Smooth muscle cell (in vitro differentiated cells): Measurements from ENCODE around the gene IPCEF1. TPM values are rescaled to one million over a fixed set of nuclear protein-coding genes. Genes with fewer than 3 reads are reported as not detected.

Experiments
- DNase-seq: peaks from one replicate; lab custom pipeline; 2025; ENCODE audit not compliant: unreplicated experiment; lab: John Stamatoyannopoulos, UW
- H2AFZ ChIP-seq: fragments of 200-600 bp; sonication (generic); 2 replicates; pipeline ENCODE4 v1.6.0; 2016; ENCODE audit warnings: antibody characterized with exemption, low read depth, mild to moderate bottlenecking
- H3F3A ChIP-seq: fragments of 200-600 bp; sonication (generic); 2 replicates; pipeline ENCODE4 v1.6.0; 2017; ENCODE audit warnings: antibody characterized with exemption, low read depth
- H3K27ac ChIP-seq: fragments of 200-600 bp; sonication (generic); 2 replicates; pipeline ENCODE4 v1.5.1; 2016; ENCODE audit warnings: low read depth, mild to moderate bottlenecking
- H3K27me3 ChIP-seq: fragments of 200-600 bp; sonication (generic); 2 replicates; pipeline ENCODE4 v1.6.1; 2016; ENCODE audit warnings: low read depth, mild to moderate bottlenecking
- H3K36me3 ChIP-seq: fragments of 200-600 bp; sonication (generic); 2 replicates; pipeline ENCODE4 v1.5.1; 2016; ENCODE audit warnings: low read depth
- H3K4me1 ChIP-seq: fragments of 200-600 bp; sonication (generic); 2 replicates; pipeline ENCODE4 v1.5.1; 2016; ENCODE audit warnings: low read depth
- H3K4me2 ChIP-seq: fragments of 200-600 bp; sonication (generic); 2 replicates; pipeline ENCODE4 v1.6.0; 2016; ENCODE audit warnings: mild to moderate bottlenecking
- H3K4me3 ChIP-seq: fragments of 200-600 bp; sonication (generic); 2 replicates; pipeline ENCODE4 v1.5.1; 2016; ENCODE audit warnings: mild to moderate bottlenecking
- H3K79me2 ChIP-seq: fragments of 200-600 bp; sonication (generic); 2 replicates; pipeline ENCODE4 v1.6.0; 2016; ENCODE audit warnings: low read depth, mild to moderate bottlenecking
- H3K9ac ChIP-seq: fragments of 200-600 bp; sonication (generic); 2 replicates; pipeline ENCODE4 v1.6.0; 2016; ENCODE audit warnings: low read depth
- H3K9me3 ChIP-seq: fragments of 200-600 bp; sonication (generic); replicated peaks from 2 replicates; pipeline ENCODE4 v1.5.1; 2016; ENCODE audit warnings: low read depth
- H4K20me1 ChIP-seq: fragments of 200-600 bp; sonication (generic); 2 replicates; pipeline ENCODE4 v1.6.0; 2016; ENCODE audit warnings: low read depth
- WGBS: methylation state at CpG from one replicate; pipeline ENCODE4 v1.1.7; 2016; ENCODE audit warnings: low lambda C conversion rate; 5-methylcytosine and 5-hydroxymethylcytosine counted together
- polyA plus RNA-seq: library from polyadenylated mRNA; unstranded; fragments of >200 nt; fragmentation: Nextera tagmentation; extraction: Ambion mirVana; gene quantifications from 2 replicates; pipeline ENCODE4 v1.2.1, GENCODE V29; 2016
- total RNA-seq: library from RNA; depleted of rRNA; stranded (reverse); fragments of >200 nt; gene quantifications from 2 replicates; pipeline ENCODE4 v1.2.3, GENCODE V29; 2014
- TF ChIP-seq, protein P1 (sequence below): fragments of 200-600 bp; sonication (generic); IDR thresholded peaks from 2 replicates; pipeline ENCODE4 v1.5.1; 2017; ENCODE audit warnings: borderline replicate concordance, mild to moderate bottlenecking, antibody characterized with exemption; ENCODE audit not compliant: insufficient read depth, poor library complexity, severe bottlenecking

Gene IPCEF1
- total and polyA plus RNA-seq, 2 experiments from 2014 or later: 0.04 TPM; not detected in 1

DNA sequence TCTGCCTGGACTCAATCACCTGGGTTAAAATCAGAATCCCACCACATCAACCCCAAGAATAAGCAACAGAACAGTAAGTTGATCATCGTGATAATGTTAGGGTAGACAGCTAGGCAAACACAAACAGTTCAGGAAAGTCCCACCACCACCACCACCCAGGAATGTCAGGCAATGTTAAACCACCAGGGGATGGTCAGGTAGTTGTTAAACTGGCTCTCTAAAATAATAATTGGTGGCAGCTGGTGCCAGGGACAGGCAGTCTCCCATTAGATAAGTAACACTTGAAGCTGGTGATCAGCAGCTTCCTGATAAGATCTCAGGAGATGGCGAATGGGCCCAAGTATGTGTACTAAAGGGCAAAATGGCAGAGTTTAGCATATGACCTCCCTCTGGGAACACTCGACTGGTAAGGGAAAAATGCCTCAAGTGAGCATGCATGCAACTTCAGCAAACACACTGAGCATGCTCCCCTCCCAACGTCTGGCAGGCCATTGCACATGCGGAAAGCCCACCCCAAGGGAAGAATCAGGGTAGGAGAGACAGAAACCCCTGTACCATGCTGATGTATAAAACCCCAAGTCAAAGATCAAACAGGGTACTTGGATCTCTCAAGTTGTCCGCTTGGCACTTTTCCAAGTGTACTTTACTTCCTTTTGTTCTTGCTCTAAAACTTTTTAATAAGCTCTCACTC lies 66.6 kb downstream of the IPCEF1 start:
- WGBS: 83% methylated on average over 6 of the region's 6 CpGs
- no peak overlapping the region for H3K27ac ChIP-seq

DNA sequence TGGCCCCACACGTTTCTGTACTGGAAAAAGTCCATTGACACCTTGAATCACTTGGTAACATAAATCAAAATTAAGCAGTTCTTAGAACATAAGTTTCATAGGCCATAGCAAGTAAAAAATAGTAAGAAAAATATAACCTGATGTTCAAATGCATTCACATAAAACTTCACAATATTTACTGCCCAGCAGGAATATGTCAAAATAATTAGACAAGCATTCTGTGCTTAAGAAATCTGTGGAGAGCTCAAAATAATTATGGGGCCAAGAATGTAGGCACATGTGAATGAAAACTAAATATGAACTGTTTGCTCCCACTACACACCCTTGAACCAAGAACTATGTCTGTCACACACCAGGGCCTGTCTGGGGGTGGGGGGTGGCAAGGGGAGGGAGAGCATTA lies 70.8 kb downstream of the IPCEF1 start:
- no peak for DNase-seq
- TF ChIP-seq, protein P1, sequence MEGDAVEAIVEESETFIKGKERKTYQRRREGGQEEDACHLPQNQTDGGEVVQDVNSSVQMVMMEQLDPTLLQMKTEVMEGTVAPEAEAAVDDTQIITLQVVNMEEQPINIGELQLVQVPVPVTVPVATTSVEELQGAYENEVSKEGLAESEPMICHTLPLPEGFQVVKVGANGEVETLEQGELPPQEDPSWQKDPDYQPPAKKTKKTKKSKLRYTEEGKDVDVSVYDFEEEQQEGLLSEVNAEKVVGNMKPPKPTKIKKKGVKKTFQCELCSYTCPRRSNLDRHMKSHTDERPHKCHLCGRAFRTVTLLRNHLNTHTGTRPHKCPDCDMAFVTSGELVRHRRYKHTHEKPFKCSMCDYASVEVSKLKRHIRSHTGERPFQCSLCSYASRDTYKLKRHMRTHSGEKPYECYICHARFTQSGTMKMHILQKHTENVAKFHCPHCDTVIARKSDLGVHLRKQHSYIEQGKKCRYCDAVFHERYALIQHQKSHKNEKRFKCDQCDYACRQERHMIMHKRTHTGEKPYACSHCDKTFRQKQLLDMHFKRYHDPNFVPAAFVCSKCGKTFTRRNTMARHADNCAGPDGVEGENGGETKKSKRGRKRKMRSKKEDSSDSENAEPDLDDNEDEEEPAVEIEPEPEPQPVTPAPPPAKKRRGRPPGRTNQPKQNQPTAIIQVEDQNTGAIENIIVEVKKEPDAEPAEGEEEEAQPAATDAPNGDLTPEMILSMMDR: no peak
- Histone ChIP-seq H4K20me1 (no peaks in the 10 kb centered on the region), H3K9me3 (no peaks in the 10 kb centered on the region), H3K27me3 (no peaks in the 10 kb centered on the region), H3K79me2 (no peaks in the 10 kb centered on the region), H3K4me1 (no peaks in the 10 kb centered on the region), H3K4me2 (no peak overlapping the region), H3K27ac (no peak overlapping the region), H3K9ac (no peak overlapping the region), H2AFZ (no peak overlapping the region), H3F3A (no peaks in the 10 kb centered on the region), H3K4me3 (no peak overlapping the region), H3K36me3 (no peaks in the 10 kb centered on the region)
- WGBS: 88% methylated on average over 1 of the region's 1 CpG

More for the DNA sequence above, 66.6 kb downstream of the IPCEF1 start:
- Histone ChIP-seq H3K4me2 (no peak overlapping the region), H3K4me3 (no peak overlapping the region), H3K4me1 (no peaks in the 10 kb centered on the region), H3K79me2 (no peaks in the 10 kb centered on the region), H3K36me3 (no peaks in the 10 kb centered on the region), H2AFZ (no peak overlapping the region), H3F3A (no peaks in the 10 kb centered on the region), H3K9me3 (no peaks in the 10 kb centered on the region), H3K9ac (no peak overlapping the region), H4K20me1 (no peaks in the 10 kb centered on the region), H3K27me3 (no peaks in the 10 kb centered on the region)
- TF ChIP-seq, protein P1: no peak
- no peak for DNase-seq

DNA sequence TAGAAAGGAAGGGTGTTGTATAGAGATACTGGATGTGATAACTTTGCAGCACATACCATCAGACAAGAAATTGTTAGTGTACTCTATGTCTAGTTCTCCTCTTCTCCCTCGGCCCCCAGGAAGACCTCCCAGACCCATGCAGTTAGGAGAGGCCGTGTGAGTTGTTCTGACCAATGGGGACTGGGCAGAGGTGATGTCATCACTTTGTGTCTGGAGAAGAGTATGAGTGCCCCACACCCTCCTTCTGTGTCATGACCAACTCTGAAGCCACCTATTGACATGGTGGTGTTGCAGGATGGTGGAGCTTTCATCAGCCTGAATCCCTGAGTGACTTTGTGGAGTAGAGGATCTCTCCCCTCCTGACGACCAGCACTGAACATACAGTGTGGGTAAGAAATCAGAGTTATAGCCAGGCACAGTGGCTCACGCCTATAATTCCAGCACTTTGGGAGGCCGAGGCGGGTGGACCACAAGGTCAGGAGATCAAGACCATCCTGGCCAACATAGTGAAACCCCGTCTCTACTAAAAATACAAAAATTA lies 72.2 kb downstream of the IPCEF1 start:
- H3K9me3 ChIP-seq: no peaks in the 10 kb centered on the region
- H3K27ac ChIP-seq: no peak overlapping the region
- no peaks in the 10 kb centered on the region for H3K4me1 ChIP-seq
- DNase-seq: no peak
- H4K20me1 ChIP-seq: no peaks in the 10 kb centered on the region
- H3F3A ChIP-seq: no peaks in the 10 kb centered on the region
- H3K27me3 ChIP-seq: no peaks in the 10 kb centered on the region
- no peak overlapping the region for H3K9ac ChIP-seq
- H3K4me3 ChIP-seq: no peak overlapping the region
- H2AFZ ChIP-seq: no peak overlapping the region
- TF ChIP-seq, protein P1: no peak
- H3K4me2 ChIP-seq: no peak overlapping the region
- no peaks in the 10 kb centered on the region for H3K79me2 ChIP-seq
- no peaks in the 10 kb centered on the region for H3K36me3 ChIP-seq
- WGBS: 95% methylated on average over 7 of the region's 7 CpGs

DNA sequence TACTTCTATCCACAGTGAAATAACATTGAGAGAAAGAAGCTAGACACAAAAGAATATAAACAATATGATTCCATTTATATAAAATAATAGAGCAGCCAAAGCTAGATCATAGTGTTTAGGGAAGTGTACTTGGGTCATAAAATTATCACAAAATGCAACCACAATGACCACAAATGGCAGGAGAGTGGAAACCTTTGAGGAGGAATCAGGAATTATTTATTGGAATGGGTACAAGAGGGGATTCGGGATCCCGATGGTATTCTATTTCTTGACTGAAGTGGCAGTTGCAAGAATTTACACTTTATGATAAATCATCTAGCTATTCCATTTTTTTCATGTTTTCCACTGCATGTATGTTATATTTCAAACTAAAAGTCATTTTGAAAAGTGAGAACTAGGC lies 76.1 kb downstream of the IPCEF1 start:
- Histone ChIP-seq H3K36me3 (no peaks in the 10 kb centered on the region), H3K4me3 (no peak overlapping the region), H3F3A (no peaks in the 10 kb centered on the region), H3K9ac (no peak overlapping the region), H4K20me1 (no peaks in the 10 kb centered on the region), H3K9me3 (no peaks in the 10 kb centered on the region), H3K79me2 (no peaks in the 10 kb centered on the region), H2AFZ (no peak overlapping the region), H3K4me1 (no peaks in the 10 kb centered on the region), H3K4me2 (no peak overlapping the region), H3K27ac (no peak overlapping the region), H3K27me3 (no peaks in the 10 kb centered on the region)
- TF ChIP-seq, protein P1: no peak
- 94% methylated on average over 2 of the region's 2 CpGs for WGBS
- DNase-seq: no peak
